ENCODE data around the gene SLC25A23.

DNA sequence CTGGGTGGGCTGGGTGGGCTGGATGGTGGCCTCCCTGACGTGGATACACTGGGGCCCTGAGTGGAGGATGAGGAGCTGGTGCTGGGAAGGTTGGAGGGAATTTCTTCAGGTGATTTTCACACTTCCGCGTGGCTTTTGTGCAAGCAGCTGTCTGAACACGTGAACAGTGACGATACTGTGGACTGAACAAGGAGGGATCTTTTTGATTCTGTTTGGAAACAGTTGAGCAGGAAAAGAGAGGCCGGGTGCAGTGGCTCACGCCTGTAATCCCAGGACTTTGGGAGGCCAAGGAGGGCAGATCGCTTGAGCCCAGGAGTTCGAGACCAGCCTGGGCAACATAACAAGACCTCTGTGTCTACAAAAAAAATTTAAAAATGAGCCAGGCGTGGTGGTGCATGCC is 57.5 kb downstream of the SLC25A23 start:
- no peak for TF ChIP-seq EZH2 (IDR thresholded peaks at IDR 0.05)
- TF ChIP-seq, protein P1, sequence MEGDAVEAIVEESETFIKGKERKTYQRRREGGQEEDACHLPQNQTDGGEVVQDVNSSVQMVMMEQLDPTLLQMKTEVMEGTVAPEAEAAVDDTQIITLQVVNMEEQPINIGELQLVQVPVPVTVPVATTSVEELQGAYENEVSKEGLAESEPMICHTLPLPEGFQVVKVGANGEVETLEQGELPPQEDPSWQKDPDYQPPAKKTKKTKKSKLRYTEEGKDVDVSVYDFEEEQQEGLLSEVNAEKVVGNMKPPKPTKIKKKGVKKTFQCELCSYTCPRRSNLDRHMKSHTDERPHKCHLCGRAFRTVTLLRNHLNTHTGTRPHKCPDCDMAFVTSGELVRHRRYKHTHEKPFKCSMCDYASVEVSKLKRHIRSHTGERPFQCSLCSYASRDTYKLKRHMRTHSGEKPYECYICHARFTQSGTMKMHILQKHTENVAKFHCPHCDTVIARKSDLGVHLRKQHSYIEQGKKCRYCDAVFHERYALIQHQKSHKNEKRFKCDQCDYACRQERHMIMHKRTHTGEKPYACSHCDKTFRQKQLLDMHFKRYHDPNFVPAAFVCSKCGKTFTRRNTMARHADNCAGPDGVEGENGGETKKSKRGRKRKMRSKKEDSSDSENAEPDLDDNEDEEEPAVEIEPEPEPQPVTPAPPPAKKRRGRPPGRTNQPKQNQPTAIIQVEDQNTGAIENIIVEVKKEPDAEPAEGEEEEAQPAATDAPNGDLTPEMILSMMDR (IDR thresholded peaks at IDR 0.05) = no peak
- no peak for TF ChIP-seq EZH2phosphoT487 (IDR thresholded peaks at IDR 0.05)
